Fibroblast of peridontal ligament (primary cell): ENCODE measurements around the gene CCR7.

ENCODE experiments used
- DNase-seq: peaks from one replicate; pipeline ENCODE4 v3.0.0-alpha.2; 2010; ENCODE audit errors: extremely low read depth

The CCR7 gene, protein sequence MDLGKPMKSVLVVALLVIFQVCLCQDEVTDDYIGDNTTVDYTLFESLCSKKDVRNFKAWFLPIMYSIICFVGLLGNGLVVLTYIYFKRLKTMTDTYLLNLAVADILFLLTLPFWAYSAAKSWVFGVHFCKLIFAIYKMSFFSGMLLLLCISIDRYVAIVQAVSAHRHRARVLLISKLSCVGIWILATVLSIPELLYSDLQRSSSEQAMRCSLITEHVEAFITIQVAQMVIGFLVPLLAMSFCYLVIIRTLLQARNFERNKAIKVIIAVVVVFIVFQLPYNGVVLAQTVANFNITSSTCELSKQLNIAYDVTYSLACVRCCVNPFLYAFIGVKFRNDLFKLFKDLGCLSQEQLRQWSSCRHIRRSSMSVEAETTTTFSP

DNA sequence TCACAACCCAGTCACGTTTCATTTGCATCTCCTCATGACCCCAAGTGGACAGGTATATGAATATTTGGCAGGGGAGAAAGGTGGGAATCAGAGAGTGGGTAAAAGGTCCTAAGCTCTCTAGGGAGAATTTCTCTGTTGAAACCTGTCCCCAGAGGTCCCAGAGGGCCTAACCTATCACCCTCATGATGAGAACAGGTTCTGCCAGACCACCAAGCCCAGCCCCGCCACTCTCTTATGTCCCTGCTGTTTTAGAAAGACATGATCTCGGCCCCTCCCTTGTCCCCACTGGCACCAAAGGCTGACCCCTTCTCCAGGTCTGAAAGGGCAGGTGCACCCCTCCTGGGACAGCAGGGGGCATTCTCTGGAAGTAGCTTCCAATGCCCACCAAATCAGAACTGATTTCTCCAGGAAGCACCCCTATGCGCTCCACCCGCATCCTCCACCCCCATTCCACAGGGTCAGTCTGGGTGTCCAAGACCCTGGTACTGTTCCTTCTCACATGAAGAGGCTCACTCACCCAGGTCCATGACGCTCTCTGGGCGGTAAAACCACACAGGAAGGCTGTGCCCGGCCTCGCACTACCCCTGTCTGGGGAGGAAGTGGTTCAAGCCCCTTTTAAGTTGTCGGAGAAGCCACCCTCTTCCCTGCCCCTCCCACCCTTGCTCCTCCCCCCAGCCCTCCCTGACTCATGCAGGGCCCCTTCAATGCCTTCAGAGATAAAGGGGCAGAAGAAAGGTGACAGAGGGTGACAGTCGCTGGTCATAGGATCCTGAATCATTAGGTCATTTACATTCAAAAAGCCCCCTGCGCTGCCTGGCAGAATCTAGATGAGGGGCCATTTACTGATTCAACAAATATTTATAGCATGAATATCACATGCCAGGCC lies at the start of gene CCR7:
Gene CCR7 (minus strand): TSS at position 590 of the 886 bp plus-strand sequence. CDS start 63 bp downstream, at position 527.
- DNase-seq: no peak

DNA sequence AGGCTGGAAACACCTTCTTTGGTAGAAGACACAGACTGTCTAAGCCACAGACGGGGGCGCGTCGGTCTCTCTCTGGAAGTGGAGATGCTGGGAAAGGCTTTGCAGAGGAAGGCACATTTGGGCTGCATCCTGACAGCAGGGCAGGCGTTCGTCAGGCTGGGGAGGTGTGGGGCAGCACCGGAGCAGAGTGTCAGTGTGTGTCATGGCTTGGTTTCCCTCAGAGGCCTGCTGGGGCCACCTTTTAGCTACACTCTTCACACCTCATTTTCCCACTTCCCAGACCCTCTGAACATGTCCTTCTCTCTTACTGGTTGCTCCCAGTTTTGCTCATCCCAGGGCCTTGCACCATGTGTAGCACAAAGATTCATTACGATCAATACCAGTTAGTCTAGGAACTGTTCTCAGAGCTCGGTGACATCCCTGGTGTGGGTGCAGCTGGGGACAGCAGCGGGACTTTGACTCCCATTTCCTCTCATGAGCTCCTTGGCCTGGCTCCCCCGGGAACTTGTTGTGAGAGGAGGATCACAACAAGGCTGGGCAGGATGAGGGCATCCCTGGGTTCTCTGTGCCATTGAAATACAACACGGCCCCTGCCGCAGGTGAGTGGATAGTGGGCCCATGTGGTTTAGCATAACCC lies 49.3 kb upstream of the CCR7 start:
- no peak for DNase-seq

DNA sequence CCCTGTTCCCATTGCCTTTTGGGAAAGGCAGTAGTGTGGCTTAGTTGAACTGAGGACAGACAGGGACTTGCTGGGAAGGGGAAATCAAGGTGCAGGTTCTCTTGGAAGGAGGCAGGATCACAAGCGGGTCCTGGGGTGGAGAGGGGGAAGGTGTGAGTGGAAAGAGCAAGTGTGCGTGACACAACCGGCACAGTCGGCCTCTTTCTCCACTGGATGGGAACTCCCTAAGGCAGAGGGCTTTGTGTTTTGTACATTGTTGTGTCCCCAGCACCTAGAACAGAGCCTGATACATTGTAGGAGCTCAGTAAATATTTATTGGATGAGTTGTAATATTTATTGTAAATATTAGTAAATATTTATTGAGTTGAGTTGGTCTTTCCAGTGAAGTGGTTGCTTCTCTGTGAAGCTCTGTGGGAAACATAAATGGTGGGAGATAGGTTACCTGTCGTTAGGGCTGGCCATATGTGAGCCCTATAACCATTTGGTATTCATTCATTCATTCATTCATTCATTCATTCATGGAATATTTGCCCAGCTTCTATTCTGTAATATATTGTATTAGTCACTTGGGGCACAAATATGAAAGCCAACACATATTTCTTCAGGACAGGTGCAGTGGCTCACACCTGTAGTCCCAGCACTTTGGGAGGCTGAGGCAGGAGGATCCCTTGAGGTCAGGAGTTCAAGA lies 48.3 kb upstream of the CCR7 start:
- no peak for DNase-seq

DNA sequence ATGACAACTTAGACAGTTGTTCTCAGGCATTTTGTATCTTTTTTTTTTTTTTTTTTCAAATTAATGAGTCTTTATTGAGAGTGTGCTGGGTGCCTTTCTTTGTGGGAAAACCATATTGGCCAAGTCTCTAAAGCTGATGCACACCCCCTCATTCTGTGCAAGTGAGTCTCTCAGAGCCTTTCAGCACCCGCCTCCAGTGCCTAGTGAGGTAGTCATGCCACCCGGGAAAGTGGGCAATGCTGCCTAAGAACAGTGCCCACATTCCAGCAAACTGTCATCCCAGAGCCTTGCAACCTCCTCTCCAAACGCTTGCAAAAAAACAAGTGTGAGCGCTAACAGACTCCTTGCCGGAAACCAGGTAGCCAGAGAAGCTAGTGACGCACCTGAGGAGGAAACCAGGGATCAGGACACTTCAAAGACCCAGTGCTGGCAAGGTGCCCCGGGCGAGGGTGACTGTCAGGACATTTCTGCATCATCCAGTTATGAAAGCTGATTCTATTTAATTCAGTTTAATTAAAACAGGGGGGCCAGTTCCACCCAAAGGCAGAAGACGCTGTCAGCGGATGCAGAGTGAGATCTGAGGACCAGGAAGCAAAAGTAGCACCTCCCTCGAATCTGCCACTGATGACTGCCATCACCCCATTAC lies 47.5 kb upstream of the CCR7 start:
- no peak for DNase-seq

DNA sequence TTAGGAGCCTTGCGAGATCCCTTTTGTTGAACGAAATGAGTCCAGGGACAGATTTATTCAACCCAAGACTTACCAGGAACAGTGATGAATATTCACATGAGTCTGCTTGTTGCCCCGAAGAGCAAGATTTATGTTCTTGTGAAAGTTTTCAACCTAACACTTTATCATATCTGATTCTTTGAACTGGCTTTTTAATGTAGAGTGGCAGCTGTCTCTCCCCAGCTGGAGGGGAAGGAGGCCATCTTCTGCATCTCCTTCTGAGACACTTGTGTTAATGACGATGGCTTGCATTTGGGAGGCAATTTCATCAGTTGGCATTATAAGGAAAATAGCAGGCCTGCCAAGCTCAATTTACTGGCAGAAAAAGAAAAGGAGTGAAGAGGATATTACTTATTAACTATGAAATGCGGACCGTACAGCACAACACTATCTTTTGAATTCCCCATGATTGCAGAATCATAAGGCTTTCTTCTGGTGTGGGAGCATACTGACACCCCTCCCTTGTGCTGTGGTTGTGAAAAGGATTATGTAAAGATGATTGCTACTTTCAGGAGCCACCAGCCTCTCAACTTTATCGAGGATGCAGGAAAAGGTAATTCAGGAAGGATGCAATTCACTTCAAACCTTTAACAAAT lies 46.7 kb upstream of the CCR7 start:
- no peak for DNase-seq

DNA sequence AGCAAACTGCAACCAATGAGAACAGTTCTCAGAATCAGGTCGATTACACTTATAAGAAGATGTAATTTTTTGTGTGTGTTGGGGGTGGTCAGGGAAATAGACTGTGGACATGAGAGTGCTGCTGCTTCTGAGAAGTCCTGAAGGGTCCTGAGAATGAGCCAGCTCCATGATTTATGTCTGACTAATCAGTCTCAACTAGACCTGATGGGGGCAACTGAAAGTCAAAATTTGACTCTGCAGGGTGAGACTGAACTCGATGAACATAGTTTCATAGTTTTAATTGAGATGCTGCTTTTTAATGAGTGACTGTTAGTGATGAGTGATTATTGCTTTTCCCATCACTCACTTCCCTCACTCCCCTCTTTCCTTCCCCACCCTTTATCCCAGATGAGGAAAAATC lies 45.1 kb upstream of the CCR7 start:
- no peak for DNase-seq

DNA sequence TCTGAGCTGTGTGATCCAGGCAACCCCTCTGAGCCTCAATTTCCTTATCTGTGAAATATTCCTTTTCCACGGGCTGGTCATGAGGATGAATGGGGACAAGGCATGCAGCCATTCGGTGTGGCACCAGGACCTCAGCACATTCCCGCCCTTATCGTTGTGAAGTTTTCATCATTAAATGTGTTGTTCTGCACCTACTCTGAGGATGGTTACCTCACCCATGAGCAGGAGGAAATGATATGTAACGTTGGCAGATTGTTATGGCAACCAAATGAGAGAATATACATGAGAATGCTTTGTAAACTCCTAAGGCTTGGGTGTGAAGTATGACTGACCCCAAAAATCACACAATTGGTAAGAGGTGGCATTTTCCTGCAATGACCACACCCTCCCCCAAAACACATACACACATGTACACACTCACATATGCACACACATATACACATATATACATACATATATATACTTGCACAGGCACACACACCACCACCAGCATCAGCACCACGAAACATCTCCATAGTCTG lies 42.8 kb upstream of the CCR7 start:
- no peak for DNase-seq

DNA sequence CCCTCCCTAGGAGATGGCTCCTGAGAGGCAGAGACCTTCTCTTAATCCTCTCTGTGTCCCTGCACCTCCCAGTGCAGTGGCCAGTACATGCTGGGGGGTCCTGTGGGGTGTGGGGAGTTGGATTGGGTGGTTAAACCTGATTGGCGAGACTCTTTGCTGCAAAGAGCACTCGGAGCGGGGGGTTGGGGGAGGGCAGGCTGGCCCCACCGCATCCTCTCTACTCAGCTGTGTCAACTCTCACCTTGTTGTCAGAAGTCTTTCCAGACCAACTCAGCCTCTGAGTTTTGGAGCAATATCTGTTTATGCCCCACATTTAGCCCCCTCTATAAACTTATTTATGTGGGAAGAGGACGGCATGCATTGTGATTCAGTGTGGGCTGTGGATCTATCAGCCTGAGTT lies 42.4 kb upstream of the CCR7 start:
- no peak for DNase-seq

DNA sequence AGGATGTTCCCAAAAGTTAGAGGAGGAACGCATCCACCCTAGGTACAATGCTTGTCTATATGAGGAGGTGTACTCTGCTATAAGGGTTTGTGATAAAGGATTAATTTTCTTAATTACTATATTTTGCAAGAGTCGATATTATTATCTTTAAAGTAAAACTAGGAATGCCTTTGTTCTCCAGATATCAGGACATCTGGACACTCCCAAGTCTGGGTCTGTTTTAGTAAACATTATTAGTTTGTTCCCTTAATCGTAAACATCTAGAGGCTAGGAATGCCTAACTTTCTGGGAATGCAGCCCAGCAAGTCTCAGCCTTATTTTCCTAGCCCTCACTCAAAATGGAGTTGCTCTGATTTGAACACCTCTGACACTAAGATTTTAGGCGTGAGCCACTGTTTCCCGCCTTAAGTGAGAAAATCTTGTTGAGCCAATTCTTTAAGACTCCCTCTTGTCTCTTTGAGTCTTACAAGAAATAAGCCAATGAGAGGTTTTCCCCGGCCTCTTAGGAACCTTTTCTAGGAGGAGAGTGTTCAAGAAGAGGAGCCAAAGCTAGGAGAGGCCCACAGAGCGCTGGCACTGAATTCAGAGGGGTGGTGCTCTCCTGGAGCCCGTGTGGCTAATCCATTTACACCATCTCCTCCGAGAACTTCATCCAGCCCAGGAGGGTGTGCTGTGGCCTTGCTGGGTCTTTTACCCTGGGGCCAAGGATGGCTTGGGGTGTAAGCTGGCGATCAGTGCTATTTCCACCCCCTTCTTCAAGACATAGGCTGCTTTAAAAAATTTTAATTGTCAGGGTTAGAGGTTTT lies 41.5 kb upstream of the CCR7 start:
- DNase-seq: no peak

DNA sequence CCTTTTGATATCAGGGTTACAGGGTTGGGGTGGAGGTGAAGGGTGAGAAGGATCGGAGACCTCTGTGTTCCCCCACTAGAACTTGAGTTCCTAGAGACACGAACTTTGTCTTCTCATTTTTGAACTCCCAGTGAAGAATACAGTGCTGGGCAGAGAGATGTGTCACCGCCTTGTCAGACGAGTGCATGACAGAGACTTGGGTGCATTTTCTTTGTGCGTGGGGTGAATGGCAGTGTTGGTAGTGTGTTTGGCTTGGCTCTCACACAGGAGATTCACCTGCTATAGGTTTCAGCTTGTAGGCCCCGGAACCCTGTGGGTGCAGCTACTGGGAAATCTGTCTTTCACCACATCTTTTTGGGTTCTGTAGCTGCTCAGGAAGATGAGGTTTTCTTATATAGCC lies 40.0 kb upstream of the CCR7 start:
- no peak for DNase-seq

DNA sequence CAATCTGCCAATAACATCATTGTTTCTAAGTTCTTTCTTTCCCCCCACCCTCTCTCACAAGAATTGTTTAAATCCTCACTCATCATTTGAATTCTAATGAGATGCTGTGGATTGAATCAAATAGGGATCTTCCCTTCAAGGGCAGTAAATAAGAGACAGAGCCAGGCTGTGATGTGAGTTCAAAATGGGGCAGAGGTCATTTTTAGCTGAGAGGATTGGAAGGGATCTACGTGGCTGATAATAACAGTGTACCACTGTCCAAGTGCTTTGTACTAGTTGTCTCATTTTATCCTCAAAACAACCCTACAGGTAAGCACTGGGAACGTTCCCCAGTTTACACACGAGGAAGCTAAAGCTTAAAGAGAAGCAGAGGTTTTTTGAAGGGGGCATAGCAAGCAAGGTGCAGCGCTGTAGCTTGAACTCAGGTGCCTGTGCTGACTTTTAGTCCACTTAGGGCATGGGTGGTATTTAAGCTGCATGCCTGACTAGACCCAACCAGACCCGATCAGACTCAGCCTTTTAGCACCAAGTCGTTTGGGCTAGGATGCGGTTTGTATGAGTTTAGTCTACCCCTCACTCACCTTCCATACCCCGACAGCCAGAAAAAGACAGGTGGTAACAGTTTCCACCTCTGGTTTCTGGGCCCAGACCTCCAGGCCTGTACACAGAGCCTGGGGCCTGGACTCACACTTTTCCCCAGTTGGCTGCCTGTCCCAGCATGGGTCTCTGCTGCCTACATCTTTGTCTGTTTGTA lies 39.2 kb upstream of the CCR7 start:
- no peak for DNase-seq

DNA sequence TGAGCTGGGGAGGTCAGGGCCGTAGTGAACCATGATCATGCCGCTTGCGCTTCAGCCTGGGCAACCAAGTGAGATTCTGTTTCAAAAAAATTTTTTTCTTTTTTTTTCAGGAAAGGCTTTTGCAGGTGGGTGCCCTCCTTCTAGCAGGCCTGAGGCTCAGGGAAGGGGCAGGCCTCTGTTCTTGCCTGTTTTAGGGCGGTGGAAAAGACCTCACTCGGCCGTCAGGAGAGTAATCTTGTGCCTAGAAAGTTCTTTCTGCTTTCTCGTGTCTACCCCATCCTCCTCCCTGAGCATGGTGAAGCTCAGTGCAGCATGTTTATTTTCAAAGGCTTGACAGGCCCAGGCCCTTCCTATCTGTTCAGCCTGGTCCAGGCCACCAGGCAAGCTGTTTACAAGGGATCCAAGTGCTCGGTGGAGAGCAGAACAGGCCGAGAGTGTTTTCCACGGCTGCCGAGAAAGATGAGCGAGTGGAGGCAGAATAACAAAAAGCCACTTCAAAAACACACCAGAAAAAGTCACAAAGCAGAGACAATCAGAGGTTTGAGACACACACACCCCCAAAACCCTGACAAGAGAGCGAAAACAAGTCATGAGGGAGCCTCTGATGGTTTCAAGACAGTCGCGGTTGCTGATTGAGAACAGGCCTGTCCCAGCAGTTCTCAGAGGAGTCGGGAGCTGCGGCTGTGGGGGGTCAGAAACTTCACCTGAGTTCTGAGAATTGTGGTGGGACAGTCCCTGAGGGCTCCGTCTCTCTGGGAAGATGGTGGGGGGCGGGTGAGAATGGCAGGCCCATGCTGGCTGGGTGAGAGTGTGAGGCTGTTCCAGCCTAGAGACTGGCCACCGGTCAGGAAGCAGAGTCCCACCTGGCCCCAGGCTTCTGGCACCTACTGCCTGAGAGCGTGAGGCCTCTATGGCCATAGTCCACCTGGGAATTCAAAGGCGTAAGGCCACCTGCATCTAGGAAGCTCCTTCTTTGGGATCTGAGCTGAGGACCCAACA lies 37.5 kb upstream of the CCR7 start:
- DNase-seq: no peak

DNA sequence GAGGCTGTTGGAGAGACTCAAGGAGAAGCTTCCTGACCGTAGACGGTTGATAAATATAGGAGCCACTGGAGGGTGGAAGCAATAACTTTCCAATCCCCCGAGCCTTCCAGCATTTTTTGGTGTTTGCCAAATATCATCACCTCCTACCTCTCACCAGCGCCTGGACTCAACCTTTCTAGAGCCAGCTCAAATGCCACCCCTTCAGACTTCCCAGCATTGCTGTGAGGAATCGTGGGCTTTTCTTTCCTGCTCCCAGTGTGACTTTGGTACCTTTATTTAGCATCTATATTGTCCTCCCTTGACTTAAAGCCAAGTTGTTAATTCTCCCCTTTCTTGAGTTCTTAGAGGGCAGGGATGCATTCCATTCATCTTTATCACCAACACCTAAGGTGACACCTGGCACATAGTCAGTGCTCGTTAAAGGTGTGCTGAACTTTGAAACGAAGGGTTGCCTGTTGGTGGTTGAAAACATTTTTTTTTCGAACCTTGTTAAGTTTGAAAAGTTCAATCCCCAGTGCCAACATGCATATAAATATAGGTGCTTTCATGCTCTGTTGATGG lies 35.3 kb upstream of the CCR7 start:
- DNase-seq: no peak

DNA sequence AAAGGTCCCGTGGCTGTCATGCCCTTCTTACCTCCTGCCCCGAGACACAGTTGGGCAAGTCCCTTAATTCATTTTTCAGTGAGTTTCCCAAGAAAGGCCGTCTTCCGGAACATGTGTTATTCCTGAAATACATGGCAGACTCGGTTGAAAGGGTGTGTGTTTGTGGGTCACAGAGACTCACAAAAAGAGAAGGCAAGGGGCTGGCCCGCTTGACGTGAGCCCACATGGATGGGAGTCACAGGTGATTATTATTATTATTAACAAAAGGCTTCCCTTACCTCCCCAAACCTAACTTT lies 34.1 kb upstream of the CCR7 start:
- no peak for DNase-seq

DNA sequence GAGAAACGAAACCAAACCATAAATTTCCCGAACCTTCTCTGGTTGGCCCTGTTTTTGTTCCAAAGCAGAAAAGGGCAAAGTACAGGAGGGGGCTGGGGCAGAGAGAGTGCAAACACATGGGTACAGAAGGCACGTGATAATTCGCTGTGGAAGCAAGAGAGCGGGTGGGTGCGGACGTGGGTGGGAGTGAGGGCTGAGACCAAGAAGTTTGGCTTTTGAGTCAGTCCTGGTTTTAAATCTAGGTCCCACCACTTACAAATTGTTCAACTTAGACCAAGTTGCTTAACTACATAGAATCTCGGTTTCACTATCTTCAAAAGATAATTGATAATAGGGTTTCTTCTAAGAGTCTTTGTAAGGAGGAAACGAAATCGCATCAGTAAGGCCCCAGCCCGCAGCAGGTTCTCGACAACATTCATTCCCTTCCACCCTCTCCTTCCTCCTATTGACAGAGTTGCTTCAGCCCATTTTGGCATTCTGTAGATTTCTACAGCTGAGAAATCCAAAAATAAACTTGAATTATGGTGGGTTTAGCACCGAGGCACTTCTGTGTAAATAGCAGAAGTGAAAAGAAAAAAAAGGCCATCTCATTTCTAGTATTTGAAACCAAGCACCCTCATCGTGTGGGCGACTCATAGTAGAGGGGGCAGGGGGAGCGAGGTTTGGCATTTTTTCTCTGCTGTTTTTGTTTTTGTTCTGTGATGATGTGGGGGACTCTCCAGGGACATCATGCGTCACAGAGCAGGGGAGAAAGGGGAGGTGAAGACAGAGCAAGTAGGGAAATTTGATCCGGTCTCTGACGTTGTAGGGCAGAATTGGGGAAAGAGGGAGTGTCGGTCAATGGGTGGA lies 33.6 kb upstream of the CCR7 start:
- DNase-seq: peak; percentile 88

DNA sequence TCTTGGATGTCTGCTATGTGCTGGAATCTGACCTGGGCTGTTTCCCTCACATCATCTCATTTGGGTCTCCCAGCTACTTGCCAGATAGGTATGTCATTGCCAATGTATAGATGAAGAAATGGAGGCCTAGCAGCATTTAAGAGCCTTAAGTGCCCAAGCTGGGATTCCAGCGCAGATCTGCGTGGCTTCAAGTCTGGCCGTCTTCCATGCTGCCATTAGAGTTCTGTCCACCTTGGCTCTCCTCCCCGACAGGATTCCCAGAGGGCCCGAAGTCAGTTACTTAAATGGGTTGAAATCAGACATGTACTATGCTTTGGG lies 33.0 kb upstream of the CCR7 start:
- DNase-seq: peak; percentile 15
